Peyer's patch (tissue), 4 donors: ENCODE measurements around the gene CLEC9A.

ENCODE experiments used
- POLR2A ChIP-seq, 2 donors: fragments of 450-650 bp; IDR thresholded peaks; one replicate each; pipeline ENCODE4 v1.5.1; 2017; ENCODE audit warnings: antibody characterized with exemption in 2 of 2, mild to moderate bottlenecking in 2 of 2, moderate library complexity in 2 of 2
- TF ChIP-seq, protein P1 (sequence below), 6 experiments: fragments of 450-650 bp in 4 of 6; fragments of 200-600 bp in 2 of 6; sonication (generic) in 1 of 6; IDR thresholded peaks; one replicate each; pipeline ENCODE4 v1.5.1; 2017 to 2019; ENCODE audit warnings: antibody characterized with exemption in 6 of 6, mild to moderate bottlenecking in 3 of 6, moderate library complexity in 1 of 6

DNA sequence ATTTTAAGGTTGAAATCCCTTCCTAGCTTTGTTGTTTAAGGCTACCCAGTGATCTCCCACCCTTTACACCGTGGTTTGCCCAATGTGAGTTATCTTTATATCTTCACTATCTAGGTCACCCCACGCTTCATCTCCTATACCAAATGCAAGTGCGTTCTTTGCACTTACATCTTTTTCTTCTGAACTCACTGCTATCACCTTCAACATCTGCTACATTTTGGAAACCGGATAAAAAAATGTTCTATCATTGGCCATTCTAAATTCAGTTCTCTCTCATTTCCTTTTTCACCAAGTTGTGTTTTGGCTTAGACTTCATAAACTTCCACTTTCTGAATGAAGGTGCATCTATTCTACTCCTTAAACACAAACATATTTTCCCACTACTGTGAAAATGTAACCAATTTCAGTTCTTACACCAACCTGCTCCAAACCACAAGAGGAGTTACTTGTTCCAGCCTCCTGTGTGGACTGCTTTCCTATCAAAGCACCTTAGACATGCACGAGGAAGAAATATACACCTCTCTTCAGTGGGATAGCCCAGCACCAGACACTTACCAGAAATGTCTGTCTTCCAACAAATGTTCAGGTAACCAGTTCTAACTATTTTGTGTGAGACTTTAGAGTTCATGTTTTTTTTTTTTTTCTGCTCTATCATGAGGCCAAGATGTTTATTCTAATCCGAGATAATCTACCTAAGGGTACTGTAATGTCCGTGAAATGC lies 21.9 kb downstream of the CLEC9A start:
- TF ChIP-seq, protein P1, sequence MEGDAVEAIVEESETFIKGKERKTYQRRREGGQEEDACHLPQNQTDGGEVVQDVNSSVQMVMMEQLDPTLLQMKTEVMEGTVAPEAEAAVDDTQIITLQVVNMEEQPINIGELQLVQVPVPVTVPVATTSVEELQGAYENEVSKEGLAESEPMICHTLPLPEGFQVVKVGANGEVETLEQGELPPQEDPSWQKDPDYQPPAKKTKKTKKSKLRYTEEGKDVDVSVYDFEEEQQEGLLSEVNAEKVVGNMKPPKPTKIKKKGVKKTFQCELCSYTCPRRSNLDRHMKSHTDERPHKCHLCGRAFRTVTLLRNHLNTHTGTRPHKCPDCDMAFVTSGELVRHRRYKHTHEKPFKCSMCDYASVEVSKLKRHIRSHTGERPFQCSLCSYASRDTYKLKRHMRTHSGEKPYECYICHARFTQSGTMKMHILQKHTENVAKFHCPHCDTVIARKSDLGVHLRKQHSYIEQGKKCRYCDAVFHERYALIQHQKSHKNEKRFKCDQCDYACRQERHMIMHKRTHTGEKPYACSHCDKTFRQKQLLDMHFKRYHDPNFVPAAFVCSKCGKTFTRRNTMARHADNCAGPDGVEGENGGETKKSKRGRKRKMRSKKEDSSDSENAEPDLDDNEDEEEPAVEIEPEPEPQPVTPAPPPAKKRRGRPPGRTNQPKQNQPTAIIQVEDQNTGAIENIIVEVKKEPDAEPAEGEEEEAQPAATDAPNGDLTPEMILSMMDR (IDR thresholded peaks at IDR 0.05) = no peak
- TF ChIP-seq POLR2A (IDR thresholded peaks at IDR 0.05) = no peak
